Globus pallidus (tissue), 1 donor: ENCODE data around the gene IL21.

Experiments used
- DNase-seq: peaks from one replicate; pipeline ENCODE4 v3.0.0-alpha.2; 2015; ENCODE audit warnings: low spot score

The IL21 gene

GRCh38 chr4:122633211-122633610 is 12.3 kb upstream of the IL21 start:
- no peak for DNase-seq

- DNase-seq = no peak
Observed at GRCh38 chr4:122632396-122633143, 11.7 kb upstream of the IL21 start.

- no peak for DNase-seq
Observed at GRCh38 chr4:122625156-122625555, 4.3 kb upstream of the IL21 start.

- DNase-seq = no peak
Observed at GRCh38 chr4:122624205-122624604, 3.3 kb upstream of the IL21 start.

- no peak for DNase-seq
Observed at GRCh38 chr4:122623637-122624166, 2.8 kb upstream of the IL21 start.

GRCh38 chr4:122622400-122622799 is 1.5 kb upstream of the IL21 start:
- DNase-seq = no peak

GRCh38 chr4:122619611-122620010 is 1.3 kb downstream of the IL21 start:
- DNase-seq = no peak

- peak; percentile 26 for DNase-seq
Observed at GRCh38 chr4:122617597-122618593, 3.0 kb downstream of the IL21 start.

GRCh38 chr4:122616915-122617596 is 3.8 kb downstream of the IL21 start:
- no peak for DNase-seq

GRCh38 chr4:122614621-122615020 is 6.2 kb downstream of the IL21 start:
- DNase-seq = no peak

GRCh38 chr4:122612540-122612939 is 8.3 kb downstream of the IL21 start:
- DNase-seq = no peak

- no peak for DNase-seq
Observed at GRCh38 chr4:122606364-122607043, 14.4 kb downstream of the IL21 start.

GRCh38 chr4:122604146-122604545 is 16.7 kb downstream of the IL21 start:
- DNase-seq = no peak

GRCh38 chr4:122603156-122603574 is 17.7 kb downstream of the IL21 start:
- no peak for DNase-seq

GRCh38 chr4:122602277-122603142 is 18.4 kb downstream of the IL21 start:
- DNase-seq = peak; percentile 59

GRCh38 chr4:122591196-122591595 is 29.7 kb downstream of the IL21 start:
- DNase-seq = no peak

- no peak for DNase-seq
Observed at GRCh38 chr4:122588453-122589238, 32.2 kb downstream of the IL21 start.

GRCh38 chr4:122584519-122584918 is 36.3 kb downstream of the IL21 start:
- DNase-seq = peak; percentile 90

- DNase-seq = peak; percentile 71
Observed at GRCh38 chr4:122583906-122584305, 37.0 kb downstream of the IL21 start.
